Activated CD8-positive, alpha-beta T cell treated with anti-CD3 and anti-CD28 coated beads for 36 hours (primary cell): Measurements from ENCODE around the gene HTR6. TPM values are rescaled to one million over a fixed set of nuclear protein-coding genes. Genes with fewer than 3 reads are reported as not detected.
"Not testable (repeated sequence)": the region's sequence is repeated elsewhere in the genome, so short reads cannot be mapped to it uniquely, and the experiment has no call there.

Source experiments
- ATAC-seq: fragments of 200-7000 bp; cut with Tn5 transposase; one replicate; pipeline ENCODE4 v1.10.0; 2021; ENCODE audit warnings: mild to moderate bottlenecking, moderate library complexity
- CTCF ChIA-PET: fragments of 350-600 bp; sonication (Branson Sonifier 250); formaldehyde crosslinking; loops from one replicate; lab custom pipeline; 2021; ENCODE audit warnings: antibody characterized with exemption; lab: Charles Lee
- POLR2A ChIA-PET: fragments of 350-600 bp; sonication (Branson Sonifier 250); formaldehyde crosslinking; loops from one replicate; lab custom pipeline; 2021; ENCODE audit warnings: antibody characterized with exemption; lab: Charles Lee
- DNase-seq: peaks from one replicate; pipeline ENCODE4 v3.0.0-alpha.2; 2020
- H3K27ac Mint-ChIP-seq: one replicate; pipeline ENCODE4 v1.8.0; 2021; ENCODE audit warnings: mild to moderate bottlenecking, mixed read lengths
- H3K27me3 Mint-ChIP-seq: one replicate; pipeline ENCODE4 v1.8.0; 2021; ENCODE audit warnings: mixed read lengths
- H3K36me3 Mint-ChIP-seq: one replicate; pipeline ENCODE4 v1.8.0; 2021; ENCODE audit warnings: low read depth, mixed read lengths
- H3K4me1 Mint-ChIP-seq: one replicate; pipeline ENCODE4 v1.8.0; 2021; ENCODE audit warnings: low read depth, mixed read lengths
- H3K4me3 Mint-ChIP-seq: one replicate; pipeline ENCODE4 v1.8.0; 2021; ENCODE audit warnings: mild to moderate bottlenecking, moderate library complexity, mixed read lengths
- H3K9me3 Mint-ChIP-seq: one replicate; pipeline ENCODE4 v1.8.0; 2021; ENCODE audit warnings: mixed read lengths
- CTCF ChIP-seq: fragments of 200-600 bp; IDR thresholded peaks from one replicate; pipeline ENCODE4 v1.8.0; 2022; ENCODE audit warnings: antibody characterized with exemption, mild to moderate bottlenecking
- intact Hi-C: fragments of 100-400 bp; cut with micrococcal nuclease; formaldehyde crosslinking; loops from one replicate; pipeline ENCODE4 v1.10.0; 2022
- total RNA-seq, 2 experiments: library from RNA; stranded (reverse); gene quantifications; one replicate each; pipeline ENCODE4 v1.2.3, GENCODE V29; 2021

The HTR6 gene
- total RNA-seq, 2 experiments from 2014 or later: not detected

GRCh38 chr1:19623523-19623922 lies 41.2 kb upstream of the HTR6 start:
- Mint-ChIP-seq H3K27me3 (no peaks in the 10 kb centered on the region), H3K4me1 (peaks cover 3% of the 10 kb centered on the region), H3K4me3 (no peak overlapping the region), H3K27ac (no peak overlapping the region), H3K9me3 (no peaks in the 10 kb centered on the region), H3K36me3 (peaks cover 26% of the 10 kb centered on the region)
- no peak for TF ChIP-seq CTCF
- intact Hi-C loops: no loop called here
- DNase-seq: no peak
- ChIA-PET POLR2A (no interaction called here), CTCF (interaction anchor here (1.2 kb wide), 1 partner anchor 42 kb away, joined by 3 read pairs; no protein-coding TSS in a partner anchor)
- ATAC-seq: no peak

GRCh38 chr1:19625291-19625937 lies 39.3 kb upstream of the HTR6 start:
- Mint-ChIP-seq H3K27me3 (no peaks in the 10 kb centered on the region), H3K36me3 (peaks cover 27% of the 10 kb centered on the region), H3K27ac (no peak overlapping the region), H3K4me1 (peaks cover 3% of the 10 kb centered on the region), H3K9me3 (no peaks in the 10 kb centered on the region), H3K4me3 (no peak overlapping the region)
- CTCF ChIA-PET: interaction anchor here (0.6 to 1.0 kb wide), 3 partner anchors 17 to 282 kb away, joined by 3 read pairs; no protein-coding TSS in a partner anchor
- POLR2A ChIA-PET: no interaction called here
- TF ChIP-seq CTCF: no peak
- intact Hi-C loops: no loop called here
- no peak for ATAC-seq
- no peak for DNase-seq

DNA sequence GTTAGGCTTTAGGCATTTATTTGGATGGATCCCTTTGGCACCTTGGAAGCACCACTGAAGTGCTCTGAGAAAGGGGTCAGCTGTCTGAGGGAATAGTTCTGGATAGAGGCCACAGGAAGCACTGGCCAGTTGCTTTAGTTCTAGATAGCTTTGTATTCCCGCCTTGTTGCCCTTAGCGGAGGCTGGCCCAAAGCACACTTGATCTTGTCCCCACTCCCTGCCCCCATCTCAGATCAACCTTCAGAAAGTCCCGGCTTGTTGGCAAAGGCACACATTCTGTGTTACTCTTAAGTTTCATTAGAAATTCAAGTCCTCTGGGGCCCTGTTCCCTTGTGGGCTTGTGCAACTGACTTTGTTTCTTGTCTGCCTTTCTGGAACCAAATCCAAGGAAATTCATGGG lies 35.8 kb upstream of the HTR6 start:
- no peaks in the 10 kb centered on the region for H3K27me3 Mint-ChIP-seq
- no peak overlapping the region for H3K4me3 Mint-ChIP-seq
- no peak for ATAC-seq
- POLR2A ChIA-PET: interaction anchor here (0.7 to 0.9 kb wide), 2 partner anchors 15 to 1015 kb away, joined by 3 to 4 read pairs; partner anchors contain the start of gene NBL1
- no peak for DNase-seq
- no peaks in the 10 kb centered on the region for H3K4me1 Mint-ChIP-seq
- peaks cover 17% of the 10 kb centered on the region for H3K36me3 Mint-ChIP-seq
- CTCF ChIA-PET: interaction anchor here (3.2 kb wide), 1 partner anchor 24 kb away, joined by 16 read pairs; no protein-coding TSS in a partner anchor
- intact Hi-C loops: no loop called here
- H3K27ac Mint-ChIP-seq: no peak overlapping the region
- no peak for TF ChIP-seq CTCF
- H3K9me3 Mint-ChIP-seq: no peaks in the 10 kb centered on the region

- Mint-ChIP-seq H3K4me1 (no peaks in the 10 kb centered on the region), H3K4me3 (no peak overlapping the region), H3K27ac (no peak overlapping the region), H3K9me3 (no peaks in the 10 kb centered on the region), H3K27me3 (no peaks in the 10 kb centered on the region), H3K36me3 (peaks cover 17% of the 10 kb centered on the region)
- intact Hi-C loops: no loop called here
- DNase-seq (no peak), ATAC-seq (no peak)
- no peak for TF ChIP-seq CTCF
- CTCF ChIA-PET: interaction anchor here (3.2 kb wide), 1 partner anchor 24 kb away, joined by 16 read pairs; no protein-coding TSS in a partner anchor
- POLR2A ChIA-PET: interaction anchor here (0.7 to 2.0 kb wide), 3 partner anchors 15 to 1015 kb away, joined by 3 to 4 read pairs (median 4); partner anchors contain the start of gene NBL1
These were observed 35.3 kb upstream of the HTR6 start for GRCh38 chr1:19629357-19629756.

DNA sequence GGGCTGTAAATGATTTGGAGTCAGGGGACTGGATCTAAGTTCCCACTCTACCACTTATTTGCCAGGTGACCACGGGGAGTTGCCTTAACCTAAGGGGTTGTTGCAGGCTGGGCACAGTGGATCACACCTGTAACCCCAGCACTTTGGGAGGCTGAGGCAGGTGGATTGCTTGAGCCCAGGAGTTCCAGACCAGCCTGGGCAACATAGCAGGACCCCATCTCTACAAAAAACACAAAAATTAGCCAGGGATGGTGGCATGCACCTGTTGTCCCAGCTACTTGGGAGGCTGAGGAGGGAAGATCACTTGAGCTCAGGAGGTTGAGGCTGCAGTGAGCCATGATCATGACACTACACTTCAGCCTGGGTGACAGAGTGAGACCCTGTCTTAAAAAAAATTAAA lies 34.5 kb upstream of the HTR6 start:
- DNase-seq, H3K9me3 Mint-ChIP-seq, H3K4me3 Mint-ChIP-seq, intact Hi-C loops, H3K27me3 Mint-ChIP-seq, H3K27ac Mint-ChIP-seq, H3K4me1 Mint-ChIP-seq, ATAC-seq: not testable (repeated sequence)
- H3K36me3 Mint-ChIP-seq: peaks cover 12% of the 10 kb centered on the region
- POLR2A ChIA-PET: interaction anchor here (2.0 kb wide), 1 partner anchor 17 kb away, joined by 4 read pairs; no protein-coding TSS in a partner anchor
- CTCF ChIA-PET: interaction anchor here (1.0 to 3.2 kb wide), 6 partner anchors 10 to 239 kb away, joined by 3 to 16 read pairs (median 3); no protein-coding TSS in a partner anchor
